Jurkat, Clone E6-1 (cell line): Measurements from ENCODE around the gene RBM15.

ENCODE experiments used
- DNase-seq: peaks from one replicate; pipeline ENCODE4 v3.0.0-alpha.2; 2011; ENCODE audit warnings: low read depth, low spot score
- H3K4me3 ChIP-seq: 2 replicates; pipeline ENCODE4 v1.5.1; 2011; ENCODE audit warnings: mild to moderate bottlenecking, low read length, control low read depth, moderate library complexity

The RBM15 gene

GRCh38 chr1:110345480-110345879 lies 6.3 kb downstream of the RBM15 start:
- H3K4me3 ChIP-seq: no peak overlapping the region
- DNase-seq: no peak

DNA sequence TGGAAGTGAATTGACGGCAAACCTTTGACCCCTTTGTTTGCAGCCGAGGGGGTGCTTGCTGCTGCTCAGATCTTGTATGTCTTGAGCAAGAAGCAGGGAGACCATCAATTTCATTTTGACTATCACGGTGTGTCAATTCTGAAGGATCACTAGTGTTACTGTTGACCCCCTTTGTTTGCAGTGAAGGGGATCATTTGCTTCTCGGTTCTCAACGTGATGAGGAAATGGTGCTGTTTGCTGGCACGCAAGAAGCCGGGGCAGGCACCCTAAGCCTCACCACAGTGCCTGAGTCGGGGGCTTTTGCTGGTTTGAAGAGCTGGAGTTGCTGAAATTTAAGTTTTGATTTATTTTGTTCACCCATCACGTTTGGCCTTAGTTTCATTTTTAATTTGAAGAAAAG lies 7.5 kb downstream of the RBM15 start:
- no peak for DNase-seq
- no peak overlapping the region for H3K4me3 ChIP-seq

GRCh38 chr1:110347182-110347893 lies 8.2 kb downstream of the RBM15 start:
- no peak for DNase-seq
- no peak overlapping the region for H3K4me3 ChIP-seq

DNA sequence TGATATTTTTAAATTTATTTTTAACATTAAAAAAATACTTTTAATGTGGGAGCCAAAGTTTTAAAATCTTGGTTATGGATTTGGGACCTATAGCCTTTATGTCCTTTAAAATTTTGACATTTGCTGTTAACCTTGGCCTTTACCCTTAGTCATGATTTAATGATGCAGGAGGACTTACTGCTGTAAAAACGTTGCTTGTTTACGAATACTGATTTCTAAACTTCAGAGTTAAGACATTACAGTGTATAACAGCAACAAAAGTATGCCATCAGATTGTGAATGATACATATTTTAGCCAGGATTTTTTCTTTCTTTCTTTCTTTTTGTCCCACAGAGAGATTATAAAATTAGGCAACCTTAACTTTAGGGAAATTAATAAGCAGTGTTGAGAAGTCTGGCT lies 8.9 kb downstream of the RBM15 start:
- DNase-seq: no peak
- no peak overlapping the region for H3K4me3 ChIP-seq

- DNase-seq: no peak
- H3K4me3 ChIP-seq: no peak overlapping the region
These were observed 9.6 kb downstream of the RBM15 start for GRCh38 chr1:110348771-110349170.

DNA sequence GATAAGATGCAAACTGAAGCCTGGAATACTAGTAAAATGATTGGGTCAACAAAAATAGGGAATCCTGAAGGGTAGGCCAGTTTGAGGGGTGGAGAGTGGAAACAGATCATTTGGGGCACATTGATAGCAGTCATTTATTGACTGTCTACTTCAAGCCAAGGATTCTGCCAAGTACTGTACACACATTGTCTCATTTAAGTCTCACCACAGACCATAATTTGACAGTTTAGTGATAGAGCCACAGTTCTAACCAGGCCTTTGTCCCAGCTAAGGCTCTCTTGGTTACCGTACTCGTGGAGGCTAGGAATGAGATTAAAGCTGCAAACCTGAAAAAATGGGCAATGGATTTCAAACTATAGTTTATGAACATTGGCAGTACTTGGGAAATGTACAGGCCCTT lies 11.2 kb downstream of the RBM15 start:
- DNase-seq: no peak
- no peak overlapping the region for H3K4me3 ChIP-seq

GRCh38 chr1:110355321-110355720 lies 16.1 kb downstream of the RBM15 start:
- no peak overlapping the region for H3K4me3 ChIP-seq
- DNase-seq: no peak

DNA sequence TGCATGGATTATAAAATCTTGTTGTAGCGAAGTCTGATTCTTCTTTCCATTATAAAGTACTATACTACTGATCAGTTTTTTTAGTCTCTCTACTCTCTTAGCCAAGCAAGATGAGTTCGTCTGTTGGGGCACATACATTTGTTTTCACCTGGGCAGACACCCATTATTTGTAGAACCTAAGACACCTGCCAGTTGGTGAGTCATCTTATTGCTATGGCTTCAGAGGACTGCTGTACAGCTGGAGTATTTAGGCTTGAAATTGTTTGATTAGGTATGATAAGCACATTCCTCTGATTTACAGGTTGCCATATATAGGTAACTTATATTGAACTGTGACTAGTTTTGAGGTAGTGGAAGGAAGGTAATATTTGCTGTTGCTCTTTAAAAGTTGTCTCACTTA lies 17.2 kb downstream of the RBM15 start:
- no peak overlapping the region for H3K4me3 ChIP-seq
- no peak for DNase-seq

DNA sequence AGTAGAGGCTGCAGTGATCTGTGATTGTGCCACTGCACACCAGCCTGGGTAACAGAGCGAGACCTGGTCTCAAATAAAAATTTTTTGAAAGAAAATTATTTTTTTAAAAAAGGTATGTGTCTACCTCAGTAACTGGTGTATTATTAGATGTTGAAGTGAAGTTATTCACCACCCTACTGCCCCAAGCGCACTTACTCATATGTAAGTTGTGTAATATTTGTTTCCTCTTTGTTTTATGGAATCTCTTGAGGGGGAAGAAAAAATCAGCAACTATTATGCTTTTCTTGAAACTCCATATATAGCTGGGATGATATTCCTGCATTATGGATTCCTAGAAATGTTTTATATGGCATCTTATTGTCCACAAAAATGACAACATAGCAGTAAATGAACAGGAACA lies 21.3 kb downstream of the RBM15 start:
- no peak for DNase-seq
- H3K4me3 ChIP-seq: no peak overlapping the region

- no peak for DNase-seq
- H3K4me3 ChIP-seq: no peak overlapping the region
These were observed 22.7 kb downstream of the RBM15 start for GRCh38 chr1:110361856-110362255.

DNA sequence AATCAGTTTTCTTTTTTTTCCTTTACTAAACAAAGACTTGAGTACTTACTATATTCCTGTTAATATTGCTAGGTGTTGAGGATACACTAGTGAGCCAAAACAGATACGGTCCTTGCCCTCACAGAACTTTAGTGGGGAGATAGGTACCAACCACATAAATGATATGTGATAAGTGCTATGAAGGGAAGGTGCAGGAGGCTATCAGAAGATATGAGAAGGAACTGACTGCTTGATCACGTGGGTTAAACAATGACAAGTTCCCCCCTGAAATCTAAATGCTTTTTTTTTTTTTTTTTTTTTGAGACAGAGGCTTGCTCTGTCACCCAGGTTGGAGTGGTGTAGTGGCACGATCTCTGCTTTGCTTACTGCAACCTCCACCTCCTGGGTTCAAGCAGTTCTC lies 25.0 kb downstream of the RBM15 start:
- no peak overlapping the region for H3K4me3 ChIP-seq
- no peak for DNase-seq

GRCh38 chr1:110370827-110371226 lies 31.6 kb downstream of the RBM15 start:
- no peak for DNase-seq

GRCh38 chr1:110375490-110375889 lies 36.3 kb downstream of the RBM15 start:
- H3K4me3 ChIP-seq: no peak overlapping the region
- no peak for DNase-seq

More at GRCh38 chr1:110370827-110371226, 31.6 kb downstream of the RBM15 start:
- no peak overlapping the region for H3K4me3 ChIP-seq

- DNase-seq: no peak
- no peak overlapping the region for H3K4me3 ChIP-seq
These were observed 41.6 kb downstream of the RBM15 start for GRCh38 chr1:110380672-110381283.

GRCh38 chr1:110383251-110383990 lies 44.2 kb downstream of the RBM15 start:
- peak; percentile 17 for DNase-seq
- H3K4me3 ChIP-seq: peak overlapping the region; percentile 10; the same call in 1 of the 2 replicates

- no peak for DNase-seq
- H3K4me3 ChIP-seq: no peak overlapping the region
These were observed 45.6 kb downstream of the RBM15 start for GRCh38 chr1:110384581-110385321.

DNA sequence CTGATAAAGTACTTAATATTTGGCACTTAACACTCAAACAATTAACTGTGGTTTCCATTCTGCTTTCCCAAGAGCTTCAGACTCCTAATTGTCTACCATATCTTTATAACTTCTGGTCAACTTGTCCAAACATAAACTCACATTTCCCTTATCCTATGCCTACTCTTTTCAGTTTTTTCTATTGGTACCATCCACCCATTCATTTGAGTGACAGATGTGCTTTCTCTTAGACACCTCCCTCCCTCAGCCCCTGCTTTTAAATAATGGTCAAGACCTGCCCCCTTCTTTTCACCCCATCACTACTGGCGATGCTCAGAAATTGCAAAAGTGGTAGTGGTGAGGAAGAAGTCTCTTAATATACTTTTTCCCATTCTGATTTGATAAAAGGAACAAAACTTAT lies 46.2 kb downstream of the RBM15 start:
- no peak for DNase-seq

DNA sequence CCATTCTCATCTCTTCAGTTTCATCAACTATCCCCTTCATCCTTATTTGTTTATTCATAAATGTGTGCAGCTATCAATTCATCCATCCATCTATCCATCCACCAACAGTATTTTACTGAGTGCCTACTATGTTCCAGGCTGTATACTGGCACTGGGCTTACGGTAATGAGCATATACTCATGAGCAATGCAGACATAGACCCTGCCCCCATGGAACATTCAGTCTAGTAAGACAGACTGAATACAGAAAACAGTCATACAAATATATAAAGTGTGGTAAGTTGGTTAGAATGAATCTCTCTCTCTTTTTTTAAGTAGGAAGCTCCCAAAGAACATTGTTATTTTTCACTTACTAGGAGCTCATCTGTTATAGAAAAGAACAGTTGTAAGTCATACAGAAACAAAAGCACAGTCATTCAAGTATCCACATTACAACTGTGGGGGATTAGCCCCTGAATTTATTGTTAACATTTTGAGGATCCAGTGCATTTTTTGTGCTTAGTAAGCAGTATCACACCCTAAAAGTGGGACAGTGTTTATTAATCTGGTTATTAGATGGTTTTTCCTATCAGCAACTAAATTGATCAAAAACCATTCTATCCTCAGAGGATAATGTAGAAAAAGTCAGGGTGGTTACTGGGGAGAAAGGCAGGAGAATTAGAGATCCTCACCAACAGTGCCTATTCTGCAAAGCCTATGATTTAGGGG lies 48.0 kb downstream of the RBM15 start:
- no peak for DNase-seq

More for the DNA sequence above, 46.2 kb downstream of the RBM15 start:
- H3K4me3 ChIP-seq: no peak overlapping the region

GRCh38 chr1:110390096-110390495 lies 50.9 kb downstream of the RBM15 start:
- no peak for DNase-seq
- no peak overlapping the region for H3K4me3 ChIP-seq

More for the DNA sequence above, 48.0 kb downstream of the RBM15 start:
- H3K4me3 ChIP-seq: no peak overlapping the region
